Endothelial cell of umbilical vein (primary cell): ENCODE results near the gene SLC25A53.

ENCODE experiments used
- POLR2A ChIP-seq: IDR thresholded peaks from 2 replicates; pipeline ENCODE4 v1.6.1; 2012; ENCODE audit warnings: low read depth, mild to moderate bottlenecking, control low read depth, low read length
- POLR2AphosphoS5 ChIP-seq: IDR thresholded peaks from 2 replicates; pipeline ENCODE4 v1.6.1; 2012; ENCODE audit warnings: low read depth, mild to moderate bottlenecking, control low read depth, low read length, moderate library complexity; ENCODE audit not compliant: insufficient read depth

DNA sequence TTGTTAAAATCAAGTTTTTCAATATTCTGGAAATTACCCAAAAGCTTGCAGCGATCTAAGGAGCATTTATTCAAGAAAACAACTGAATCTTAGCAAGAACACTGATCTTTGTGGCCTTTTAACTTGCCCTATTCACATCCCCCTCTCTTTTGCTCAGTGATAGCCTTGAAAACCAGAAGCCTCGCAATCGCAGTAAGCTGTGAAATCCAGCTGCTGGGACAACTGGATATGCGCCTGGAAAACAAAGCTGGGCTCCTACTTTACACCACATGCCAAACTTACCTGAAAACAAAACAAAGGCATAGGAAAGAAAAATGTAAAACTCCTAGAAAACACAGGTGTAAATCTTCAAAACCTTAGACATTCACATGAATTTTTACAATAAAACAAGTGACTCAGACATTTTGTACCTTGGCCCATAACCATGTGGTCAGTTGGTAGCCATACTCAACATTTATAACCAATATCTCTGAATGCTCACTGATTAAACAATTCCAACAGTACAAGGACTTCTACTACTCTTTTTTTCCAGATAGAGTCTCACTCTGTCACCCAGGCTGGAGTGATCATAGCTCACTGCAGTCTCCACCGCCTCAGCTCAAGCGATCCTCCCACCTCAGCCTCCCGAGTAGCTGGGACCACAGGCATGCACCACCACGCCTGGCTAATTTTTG is 15.6 kb downstream of the SLC25A53 start:
- TF ChIP-seq POLR2A (no peak), POLR2AphosphoS5 (no peak)
